Measurements from ENCODE around the gene TECPR2. TPM values are rescaled to one million over a fixed set of nuclear protein-coding genes. Genes with fewer than 3 reads are reported as not detected.

TECPR2 gene
- total and polyA plus RNA-seq, 4 donors, result 5.6 to 30.3 (median 19.5) TPM

GRCh38 chr14:102450206-102451063 lies 87.7 kb downstream of the TECPR2 start:
- Histone ChIP-seq H3K9ac (ENCODE audit: insufficient read depth in 1 of 2, low read length in 2 of 2) (no peak overlapping the region), H3K9me3 (ENCODE audit: control insufficient read depth in 4 of 4, insufficient read depth in 3 of 4, low read length in 3 of 4) (no peaks in the 10 kb centered on the region), H3K27me3 (ENCODE audit: control insufficient read depth in 3 of 3, insufficient read depth in 3 of 3, low read length in 2 of 3) (no peaks in the 10 kb centered on the region), H3K36me3 (ENCODE audit: control insufficient read depth in 4 of 4, insufficient read depth in 4 of 4, low read length in 4 of 4) (peaks cover 20 to 52% (median 27%) of the 10 kb centered on the region in 4 donors), H3K27ac (ENCODE audit: low read depth in 1 of 2, low read length in 1 of 2) (no peak overlapping the region), H3K4me1 (ENCODE audit: control insufficient read depth in 5 of 5, insufficient read depth in 5 of 5, low read length in 5 of 5) (no peaks in the 10 kb centered on the region), H3K4me3 (no peak overlapping the region)
- ATAC-seq (ENCODE audit: insufficient read depth, low FRiP score) (no peak), DNase-seq (no peak)
- no peak for TF ChIP-seq CTCF (IDR thresholded peaks at IDR 0.05; ENCODE audit: control extremely low read depth, extremely low read depth)
- WGBS, 2 donors, result 90 to 93% methylated on average over 17 of the region's 17 CpGs

- no peak for ATAC-seq (ENCODE audit: insufficient read depth, low FRiP score)
- Histone ChIP-seq H3K27ac (ENCODE audit: low read depth in 1 of 2, low read length in 1 of 2) (no peak overlapping the region), H3K9ac (ENCODE audit: insufficient read depth in 1 of 2, low read length in 2 of 2) (no peak overlapping the region), H3K9me3 (ENCODE audit: control insufficient read depth in 4 of 4, insufficient read depth in 3 of 4, low read length in 3 of 4) (no peaks in the 10 kb centered on the region), H3K27me3 (ENCODE audit: control insufficient read depth in 3 of 3, insufficient read depth in 3 of 3, low read length in 2 of 3) (no peaks in the 10 kb centered on the region), H3K4me1 (ENCODE audit: control insufficient read depth in 5 of 5, insufficient read depth in 5 of 5, low read length in 5 of 5) (no peaks in the 10 kb centered on the region), H3K4me3 (no peak overlapping the region), H3K36me3 (ENCODE audit: control insufficient read depth in 4 of 4, insufficient read depth in 4 of 4, low read length in 4 of 4) (peaks cover 20 to 46% (median 27%) of the 10 kb centered on the region in 4 donors)
- DNase-seq, result no peak
- WGBS, 2 donors, result 95% methylated on average over 10 of the region's 10 CpGs
- TF ChIP-seq CTCF (IDR thresholded peaks at IDR 0.05; ENCODE audit: control extremely low read depth, extremely low read depth), result no peak
Observed at GRCh38 chr14:102451064-102451352, 88.3 kb downstream of the TECPR2 start.

- H3K4me3 ChIP-seq, result no peak overlapping the region
- peaks cover 16 to 44% (median 26%) of the 10 kb centered on the region in 4 donors for H3K36me3 ChIP-seq (ENCODE audit: control insufficient read depth in 4 of 4, insufficient read depth in 4 of 4, low read length in 4 of 4)
- no peak for TF ChIP-seq CTCF (IDR thresholded peaks at IDR 0.05; ENCODE audit: control extremely low read depth, extremely low read depth)
- H3K27ac ChIP-seq (ENCODE audit: low read depth in 1 of 2, low read length in 1 of 2), result no peak overlapping the region
- no peaks in the 10 kb centered on the region for H3K9me3 ChIP-seq (ENCODE audit: control insufficient read depth in 4 of 4, insufficient read depth in 3 of 4, low read length in 3 of 4)
- WGBS, 2 donors, result 97 to 98% methylated on average over 24 of the region's 24 CpGs
- ATAC-seq (ENCODE audit: insufficient read depth, low FRiP score) (no peak), DNase-seq (no peak)
- peaks cover 0 to 4% (median 0%) of the 10 kb centered on the region in 5 donors for H3K4me1 ChIP-seq (ENCODE audit: control insufficient read depth in 5 of 5, insufficient read depth in 5 of 5, low read length in 5 of 5)
- H3K9ac ChIP-seq (ENCODE audit: insufficient read depth in 1 of 2, low read length in 2 of 2), result no peak overlapping the region
- no peaks in the 10 kb centered on the region for H3K27me3 ChIP-seq (ENCODE audit: control insufficient read depth in 3 of 3, insufficient read depth in 3 of 3, low read length in 2 of 3)
Observed at GRCh38 chr14:102452302-102452701, 89.6 kb downstream of the TECPR2 start.

Measured in lung (tissue), 12 donors.